GM19025 (cell line): Measurements from ENCODE around the gene RTN4R.

ENCODE experiments used
- ATAC-seq: cut with Tn5 transposase; IDR thresholded peaks from one replicate; pipeline ENCODE4 v1.9.1; 2021; ENCODE audit warnings: mild to moderate bottlenecking, low read depth, moderate library complexity; ENCODE audit not compliant: unreplicated experiment

RTN4R gene

GRCh38 chr22:20244250-20244648 is 23.9 kb downstream of the RTN4R start:
- no peak for ATAC-seq

DNA sequence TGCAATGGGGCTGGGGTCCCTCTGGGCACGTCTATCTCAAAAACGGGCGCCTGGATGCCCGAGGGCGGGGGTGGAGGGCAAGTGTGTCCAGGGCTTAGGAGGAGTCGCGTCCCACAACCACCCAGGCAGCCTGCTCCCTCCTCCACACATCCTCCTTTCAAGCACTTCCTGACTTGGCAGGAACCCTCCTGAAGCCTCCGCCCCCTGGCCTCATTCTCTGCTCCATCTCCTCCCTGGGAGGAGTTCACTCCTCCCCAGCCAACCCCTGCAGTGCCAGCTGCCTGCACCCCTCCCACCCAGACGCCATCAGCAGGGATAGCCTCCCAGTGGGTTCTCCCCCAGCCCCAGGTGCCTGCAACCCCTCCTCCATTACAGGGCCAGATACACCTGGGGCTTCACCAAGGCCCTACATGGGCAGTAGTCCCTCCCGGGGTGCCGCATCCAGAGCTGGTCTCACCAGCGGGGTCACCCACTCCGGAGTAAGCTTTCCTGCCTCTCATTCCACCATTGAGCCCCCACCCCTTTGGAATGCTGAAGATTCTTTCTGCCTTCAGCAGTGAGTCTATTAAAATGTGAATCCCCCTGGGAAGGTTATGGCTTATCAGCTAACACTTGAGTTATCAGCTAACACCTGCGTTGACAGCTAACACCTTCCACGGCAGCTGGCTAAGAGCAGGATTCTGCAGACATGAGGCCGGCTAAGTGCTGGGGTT is 24.4 kb downstream of the RTN4R start:
- no peak for ATAC-seq

DNA sequence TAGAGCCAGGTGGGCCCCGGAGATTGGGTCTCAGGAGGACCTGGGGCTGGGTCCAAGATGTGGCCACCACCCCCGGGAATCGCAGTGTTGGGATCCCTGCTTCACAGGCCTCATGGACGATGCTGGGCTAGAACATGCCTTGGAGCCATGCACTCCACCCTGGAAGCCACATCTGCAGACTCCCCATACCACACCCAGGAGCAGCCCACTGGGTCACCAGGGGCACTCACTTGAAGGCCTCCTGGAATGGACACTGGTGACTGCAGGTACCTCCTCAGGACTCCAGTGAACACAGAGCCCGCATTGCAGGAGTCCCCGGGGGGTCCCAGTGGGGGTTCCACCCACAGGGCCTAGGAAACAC is 25.0 kb downstream of the RTN4R start:
- ATAC-seq = no peak

- no peak for ATAC-seq
Observed at GRCh38 chr22:20242393-20243175, 25.5 kb downstream of the RTN4R start.

GRCh38 chr22:20241579-20242392 is 26.3 kb downstream of the RTN4R start:
- no peak for ATAC-seq

- ATAC-seq = no peak
Observed at GRCh38 chr22:20240900-20241299, 27.2 kb downstream of the RTN4R start.

DNA sequence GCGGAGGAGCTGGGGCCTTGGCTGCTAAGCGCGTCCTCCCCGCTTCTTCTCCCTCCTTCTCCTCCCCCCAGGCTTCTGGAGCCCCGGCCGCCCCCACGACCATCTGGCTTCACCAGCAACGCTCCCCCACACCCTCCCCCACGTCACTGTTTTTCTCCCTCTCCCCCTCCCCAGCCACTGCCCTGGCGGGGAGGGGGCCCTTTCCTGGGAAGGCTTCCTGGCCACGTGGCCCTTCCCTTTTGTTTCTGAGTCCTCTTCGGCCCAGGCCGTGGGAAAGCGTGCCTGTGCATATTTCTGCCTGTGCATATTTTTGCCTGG is 27.7 kb downstream of the RTN4R start:
- no peak for ATAC-seq

GRCh38 chr22:20239676-20240446 is 28.3 kb downstream of the RTN4R start:
- no peak for ATAC-seq

DNA sequence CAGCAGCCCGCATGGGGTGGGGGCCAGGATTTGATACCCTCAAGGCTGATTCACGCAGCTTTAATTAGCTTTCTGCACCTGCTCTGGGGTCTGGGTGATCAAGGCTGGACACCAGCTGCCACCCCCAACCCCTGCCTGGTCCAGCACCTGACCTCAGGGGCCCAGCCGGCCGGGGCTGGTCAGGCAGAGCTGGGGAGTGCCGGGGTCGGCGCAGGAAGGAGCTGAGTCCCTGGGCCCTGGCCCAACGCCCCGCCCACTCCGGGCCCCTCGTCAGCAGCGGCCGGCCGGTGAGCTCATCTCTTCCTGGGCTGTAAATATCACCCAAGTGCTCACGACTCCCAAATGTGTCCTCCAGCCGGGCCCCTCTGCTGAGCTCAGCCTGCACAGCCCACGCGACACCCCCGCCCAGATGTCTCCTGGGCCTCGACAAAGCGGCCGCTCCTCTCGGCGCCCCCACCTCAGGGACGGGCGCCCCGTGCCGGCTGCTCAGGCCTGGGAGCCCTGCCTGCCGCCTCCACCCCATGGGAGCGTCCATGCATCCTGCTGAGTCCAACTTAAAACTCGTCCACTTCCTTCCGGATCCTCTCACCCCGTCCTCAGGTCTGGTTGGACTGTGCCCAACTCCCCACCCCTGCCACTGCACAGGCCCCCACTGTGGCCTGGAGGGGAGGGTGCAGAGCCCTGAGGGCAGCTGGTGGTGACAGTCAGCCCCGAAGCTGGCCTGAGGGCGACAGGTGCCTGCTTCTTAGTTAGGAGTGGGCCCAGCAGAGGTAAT is 29.0 kb downstream of the RTN4R start:
- ATAC-seq = no peak

- ATAC-seq = no peak
Observed at GRCh38 chr22:20238536-20238900, 29.6 kb downstream of the RTN4R start.

- ATAC-seq = no peak
Observed at GRCh38 chr22:20237480-20238440, 30.4 kb downstream of the RTN4R start.

- no peak for ATAC-seq
Observed at GRCh38 chr22:20236052-20236717, 31.9 kb downstream of the RTN4R start.

DNA sequence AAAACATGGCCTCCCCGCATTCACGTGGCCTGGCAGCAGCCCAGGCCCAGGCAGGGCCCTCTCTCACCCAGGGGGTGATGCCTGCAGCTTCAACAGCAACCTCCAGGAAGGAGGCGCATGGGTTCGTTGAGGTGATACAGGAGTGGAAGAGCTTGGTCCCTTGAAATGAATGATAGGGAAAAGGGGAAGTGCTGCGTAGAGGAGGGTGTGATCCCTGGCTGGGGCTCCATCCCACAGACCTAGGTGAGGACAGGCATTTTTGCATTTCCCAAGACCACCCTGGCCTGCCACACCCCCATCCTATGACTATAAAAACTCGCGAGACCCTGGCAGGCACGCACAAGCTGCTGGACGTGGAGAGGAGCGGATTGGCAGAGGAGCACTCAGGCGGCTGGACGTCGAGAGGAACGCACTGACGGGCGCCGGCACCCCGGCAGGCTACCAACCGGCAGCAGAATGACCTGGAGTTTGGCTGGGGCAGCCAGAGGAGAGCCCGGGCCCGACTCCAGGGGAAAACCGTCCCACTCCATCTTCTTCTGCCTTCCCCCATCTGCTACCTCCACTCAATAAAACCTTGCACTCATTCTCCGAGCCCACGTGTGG is 32.6 kb downstream of the RTN4R start:
- ATAC-seq = no peak

GRCh38 chr22:20234760-20235388 is 33.2 kb downstream of the RTN4R start:
- ATAC-seq = no peak

DNA sequence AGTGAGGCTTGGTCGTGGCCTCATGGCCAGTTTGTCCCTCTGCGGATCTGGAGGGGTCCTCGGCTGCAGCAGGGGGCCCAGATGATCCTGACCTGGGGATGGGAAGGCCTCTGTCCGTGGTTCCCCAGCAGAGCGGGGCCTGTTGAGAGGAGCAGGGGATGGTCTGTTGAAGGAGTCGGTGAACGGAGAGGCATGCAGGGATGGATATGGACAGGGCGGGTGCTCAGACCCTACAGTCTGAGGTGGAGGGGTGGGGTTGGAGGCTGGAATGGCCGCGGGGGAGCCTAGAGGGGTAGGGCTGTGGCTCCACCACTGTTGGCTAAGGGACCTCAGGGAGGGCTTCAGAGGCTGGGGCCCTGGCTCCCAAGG is 33.8 kb downstream of the RTN4R start:
- ATAC-seq = no peak

DNA sequence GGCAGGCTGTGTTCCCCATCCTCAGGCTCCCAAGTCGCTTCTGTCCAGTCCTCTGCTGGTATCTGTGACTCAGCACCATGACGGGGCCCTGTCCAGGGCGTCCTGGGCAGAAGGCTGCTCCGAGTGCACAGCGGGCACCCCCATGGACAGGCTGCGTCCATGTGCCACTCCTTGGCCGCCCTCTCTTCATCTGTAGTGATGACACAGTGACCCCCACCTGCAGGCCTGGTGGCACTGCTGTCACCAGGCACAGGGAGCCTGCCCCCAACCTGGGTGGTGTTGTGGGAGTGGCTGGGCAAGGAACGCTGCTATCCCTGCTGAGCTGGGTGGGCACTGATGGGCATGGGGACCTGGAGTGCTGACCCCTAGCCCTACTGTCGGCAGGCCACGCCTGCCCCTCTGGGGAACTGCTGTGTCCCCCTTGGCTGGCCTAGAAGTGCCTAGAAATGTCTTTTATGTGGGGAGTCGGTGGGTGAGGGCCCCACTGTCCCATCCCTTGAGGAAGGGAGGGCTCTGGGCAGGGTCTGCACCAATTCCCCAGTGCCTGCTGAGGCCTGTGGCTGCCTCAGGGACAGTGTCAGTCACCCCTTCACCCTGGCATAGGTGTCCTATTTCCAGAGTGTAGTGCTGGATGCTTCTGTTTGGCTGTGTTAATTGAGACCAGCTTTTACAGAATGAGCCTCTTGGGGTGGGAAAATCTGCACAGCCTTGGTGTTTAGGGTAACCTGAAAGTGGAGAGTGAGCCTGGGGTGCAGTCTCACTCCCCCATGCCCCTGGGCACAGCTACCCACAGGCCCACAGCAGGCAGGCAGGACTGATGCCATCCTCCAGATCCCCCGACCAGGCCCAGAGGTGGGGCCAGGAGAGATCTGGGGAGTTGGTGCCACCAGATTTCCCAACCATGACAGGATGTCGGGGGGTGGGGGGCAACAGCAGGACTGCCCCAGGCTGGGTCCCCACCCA is 34.5 kb downstream of the RTN4R start:
- no peak for ATAC-seq
